ENCODE data around the gene TNS1. TPM values are rescaled to one million over a fixed set of nuclear protein-coding genes. Genes with fewer than 3 reads are reported as not detected.

The TNS1 gene
- total and polyA plus RNA-seq, 9 of the 15 experiments (the other 6 are each of a cell fraction or from before 2014, with no cell fraction given) = 0.13 to 2.7 (median 0.77) TPM

- FAIRE-seq (no peak), DNase-seq (ENCODE audit: extremely low read depth in 1 of 4, low spot score in 3 of 4) (no peak), ATAC-seq (no peak)
- H3K9ac ChIP-seq (ENCODE audit: insufficient read depth in 1 of 2, low read depth in 2 of 2, low read length in 2 of 2) = no peak overlapping the region
- H4K20me1 ChIP-seq (replicated peaks; ENCODE audit: control insufficient read depth, insufficient read depth, low read length) = no peaks in the 10 kb centered on the region
- no peaks in the 10 kb centered on the region for H3K9me1 ChIP-seq (ENCODE audit: control insufficient read depth, insufficient read depth, low read length)
- in situ Hi-C loops (cut with MboI) = no loop called here
- intact Hi-C loops (cut with micrococcal nuclease) = no loop called here
- no peak overlapping the region for H3K4me3 ChIP-seq
- H3K79me2 ChIP-seq (ENCODE audit: control insufficient read depth, insufficient read depth, low read length) = no peaks in the 10 kb centered on the region
- no peaks in the 10 kb centered on the region for H3K9me3 ChIP-seq (replicated peaks; ENCODE audit: control insufficient read depth, insufficient read depth, low read depth, low read length)
- ChIA-PET CTCF (ENCODE audit: low intra/inter-chr PET ratio) (no interaction called here), POLR2A (no interaction called here)
- WGBS (ENCODE audit: insufficient coverage, low coverage, missing lambda C conversion rate) = 9% methylated on average over 7 of the region's 7 CpGs
- no peak overlapping the region for H3K4me2 ChIP-seq (ENCODE audit: insufficient read depth, low read length)
- H3K27ac ChIP-seq (ENCODE audit: extremely low read depth, low read depth, low read length) = no peak overlapping the region
- H3K27me3 ChIP-seq (ENCODE audit: control insufficient read depth in 2 of 2, insufficient read depth in 2 of 2, low read length in 2 of 2) = peaks cover 0 to 7% of the 10 kb centered on the region in 2 experiments; a peak in 2 of 5 replicates
- H3K36me3 ChIP-seq (ENCODE audit: control insufficient read depth, insufficient read depth, low read length) = no peaks in the 10 kb centered on the region
- TF ChIP-seq BRD9 (IDR thresholded peaks at IDR 0.05; ENCODE audit: low read depth, partially characterized antibody) (no peak), CTCFL (IDR thresholded peaks at IDR 0.05; ENCODE audit: borderline replicate concordance, insufficient read depth, low read depth, low read length, poor library complexity, severe bottlenecking) (no peak), ZNF224 (CRISPR knock-in tag; IDR thresholded peaks at IDR 0.05) (no peak), ZNF23 (CRISPR knock-in tag; IDR thresholded peaks at IDR 0.05) (no peak), NFATC3 (IDR thresholded peaks at IDR 0.05) (no peak)
- TF ChIP-seq, protein P1, sequence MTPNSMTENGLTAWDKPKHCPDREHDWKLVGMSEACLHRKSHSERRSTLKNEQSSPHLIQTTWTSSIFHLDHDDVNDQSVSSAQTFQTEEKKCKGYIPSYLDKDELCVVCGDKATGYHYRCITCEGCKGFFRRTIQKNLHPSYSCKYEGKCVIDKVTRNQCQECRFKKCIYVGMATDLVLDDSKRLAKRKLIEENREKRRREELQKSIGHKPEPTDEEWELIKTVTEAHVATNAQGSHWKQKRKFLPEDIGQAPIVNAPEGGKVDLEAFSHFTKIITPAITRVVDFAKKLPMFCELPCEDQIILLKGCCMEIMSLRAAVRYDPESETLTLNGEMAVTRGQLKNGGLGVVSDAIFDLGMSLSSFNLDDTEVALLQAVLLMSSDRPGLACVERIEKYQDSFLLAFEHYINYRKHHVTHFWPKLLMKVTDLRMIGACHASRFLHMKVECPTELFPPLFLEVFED (CRISPR knock-in tag; conservative IDR thresholded peaks at IDR 0.05) = no peak
- BruUV-seq (replicated peaks) = no TSS peak
- no peaks in the 10 kb centered on the region for H3K4me1 ChIP-seq (replicated peaks in 1 of 2; ENCODE audit: control insufficient read depth in 2 of 2, insufficient read depth in 2 of 2, low read length in 2 of 2)
- no peak overlapping the region for H2AFZ ChIP-seq (ENCODE audit: low read depth, low read length)
These were observed 14.6 kb upstream of the TNS1 start for GRCh38 chr2:218017211-218018053.

Measured in K562 (cell line).